Effector memory CD4-positive, alpha-beta T cell (primary cell): ENCODE measurements around the gene LRRC10B.
"Not testable (repeated sequence)": the region's sequence is repeated elsewhere in the genome, so short reads cannot be mapped to it uniquely, and the experiment has no call there.

Experiments used
- DNase-seq, 3 donors: peaks; one replicate each; pipeline ENCODE4 v3.0.0-alpha.2; 2020
- H3K27ac ChIP-seq: 2 replicates; pipeline ENCODE4 v1.7.0; 2013; ENCODE audit warnings: mild to moderate bottlenecking, low read length, moderate library complexity; ENCODE audit not compliant: insufficient read depth, poor library complexity, severe bottlenecking
- H3K27me3 ChIP-seq: replicated peaks from 2 replicates; pipeline ENCODE4 v1.7.0; 2013; ENCODE audit warnings: mild to moderate bottlenecking, low read length; ENCODE audit not compliant: insufficient read depth, control insufficient read depth, poor library complexity, severe bottlenecking
- H3K36me3 ChIP-seq: 2 replicates; pipeline ENCODE4 v1.7.0; 2013; ENCODE audit warnings: mild to moderate bottlenecking, low read length, moderate library complexity; ENCODE audit not compliant: control insufficient read depth, insufficient read depth
- H3K4me1 ChIP-seq: 2 replicates; pipeline ENCODE4 v1.7.0; 2013; ENCODE audit warnings: low read length, mild to moderate bottlenecking; ENCODE audit not compliant: control insufficient read depth, insufficient read depth, poor library complexity, severe bottlenecking
- H3K4me3 ChIP-seq: 2 replicates; pipeline ENCODE4 v1.7.0; 2013; ENCODE audit warnings: low read length, low read depth, mild to moderate bottlenecking; ENCODE audit not compliant: insufficient read depth, poor library complexity, severe bottlenecking
- H3K9me3 ChIP-seq: 2 replicates; pipeline ENCODE4 v1.7.0; 2013; ENCODE audit warnings: mild to moderate bottlenecking, low read length, moderate library complexity; ENCODE audit not compliant: control insufficient read depth
- total RNA-seq, 3 donors: gene quantifications; one replicate each; lab custom pipeline; 2026; lab: John Stamatoyannopoulos, UW

The LRRC10B gene
- total RNA-seq, result 0.09 to 0.19 (median 0.17) reads per million in 3 donors

DNA sequence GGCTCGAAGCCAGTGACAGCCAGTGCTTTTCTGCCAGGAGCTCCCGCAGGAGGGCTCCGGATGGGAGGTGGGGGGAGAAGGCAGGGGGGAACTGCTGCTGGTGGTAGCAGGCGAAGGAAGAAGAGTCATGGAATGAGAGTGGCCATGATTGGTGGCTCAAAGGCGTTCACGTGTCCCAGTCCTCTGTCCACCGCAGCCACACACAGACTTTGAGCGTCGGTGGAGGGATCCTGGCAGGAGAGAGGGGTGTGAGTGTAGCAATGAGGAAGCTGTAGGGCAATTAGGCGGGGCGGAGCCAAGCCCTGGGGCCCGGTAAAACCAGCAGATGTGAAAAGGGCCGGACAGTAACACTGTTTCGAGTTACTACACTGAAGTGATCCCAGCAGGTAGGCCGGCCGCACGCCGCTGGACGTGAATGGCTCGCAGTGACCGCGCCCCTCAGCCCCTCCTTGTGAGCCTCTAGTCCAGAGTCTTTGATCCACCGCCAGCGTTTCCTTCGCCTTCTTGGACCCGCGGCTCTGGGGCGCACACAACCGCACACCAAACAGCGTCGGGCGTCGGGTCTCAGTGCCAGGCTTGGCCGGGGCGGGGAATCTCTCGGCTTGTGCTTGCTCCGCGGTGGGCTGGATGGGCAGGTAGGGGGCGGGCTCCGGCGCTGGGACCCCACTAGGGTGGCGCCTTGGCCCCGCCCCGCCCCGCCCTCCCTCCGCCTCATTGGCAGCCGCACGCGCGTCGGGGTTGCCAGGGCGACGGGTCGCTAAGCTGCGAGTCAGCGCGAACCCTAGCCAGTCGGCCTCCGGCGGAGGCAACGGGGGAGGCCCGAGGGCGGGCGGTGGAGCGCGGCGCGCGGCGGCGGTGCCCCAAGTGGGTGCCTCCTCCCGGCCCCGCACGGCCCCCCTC lies at the start of gene LRRC10B:
Gene LRRC10B (plus strand): TSS at position 788 of the 900 bp plus-strand sequence. CDS start 250 bp downstream, outside the sequence.
- H3K4me1 ChIP-seq, result peaks cover 14% of the 10 kb centered on the region
- peaks cover 29% of the 10 kb centered on the region for H3K27me3 ChIP-seq
- H3K9me3 ChIP-seq, result no peaks in the 10 kb centered on the region
- H3K36me3 ChIP-seq, result no peaks in the 10 kb centered on the region
- peak within 1 kb of the TSS; percentile 42 for H3K4me3 ChIP-seq
- no peak within 1 kb of the TSS for H3K27ac ChIP-seq
- DNase-seq, result no peak

DNA sequence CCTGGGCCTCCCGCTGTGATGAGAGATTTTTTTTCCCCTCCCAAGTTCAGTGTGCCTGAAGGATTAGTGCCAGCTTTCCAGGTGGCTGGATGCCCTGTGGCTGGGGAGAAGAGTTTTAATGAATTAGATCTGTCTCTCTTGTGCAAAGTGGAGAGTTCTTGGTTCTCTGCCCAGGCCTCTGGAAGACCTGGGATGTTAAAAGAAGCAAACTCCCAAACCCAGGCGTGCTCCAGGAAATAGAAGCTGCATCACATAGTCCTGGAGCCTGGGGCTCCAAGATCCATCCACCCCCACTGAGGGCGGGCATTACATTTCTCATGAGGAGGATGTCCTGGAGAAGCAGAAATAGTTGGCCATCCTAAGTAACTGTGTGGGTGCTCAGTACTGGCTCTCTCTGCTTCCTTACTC lies 48.1 kb upstream of the LRRC10B start:
- no peaks in the 10 kb centered on the region for H3K4me1 ChIP-seq
- H3K9me3 ChIP-seq, result no peaks in the 10 kb centered on the region
- no peak for DNase-seq
- no peak overlapping the region for H3K27ac ChIP-seq
- H3K27me3 ChIP-seq, result no peaks in the 10 kb centered on the region
- H3K36me3 ChIP-seq, result no peaks in the 10 kb centered on the region
- no peak overlapping the region for H3K4me3 ChIP-seq

DNA sequence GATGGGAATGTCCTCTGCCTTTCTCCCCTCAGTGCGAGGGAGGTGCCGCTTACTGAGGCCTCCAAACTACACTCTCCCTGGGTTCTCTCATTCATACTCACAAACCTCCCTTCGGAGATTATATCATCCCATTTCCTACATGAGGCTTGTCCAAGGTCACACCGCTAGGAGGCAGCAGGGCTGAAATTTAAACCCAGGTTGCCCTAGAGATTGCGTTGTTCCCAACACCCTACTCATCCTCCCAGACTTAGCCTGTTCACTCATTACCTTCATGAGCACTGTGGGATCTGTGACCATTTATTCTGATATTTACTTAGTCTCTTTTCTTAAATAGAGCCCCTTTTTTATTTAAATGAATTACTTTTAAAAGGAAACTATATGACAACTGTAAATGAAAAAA lies 47.6 kb upstream of the LRRC10B start:
- no peaks in the 10 kb centered on the region for H3K27me3 ChIP-seq
- H3K36me3 ChIP-seq, result no peaks in the 10 kb centered on the region
- no peak for DNase-seq
- H3K9me3 ChIP-seq, result no peaks in the 10 kb centered on the region
- H3K27ac ChIP-seq, result no peak overlapping the region
- no peak overlapping the region for H3K4me3 ChIP-seq
- no peaks in the 10 kb centered on the region for H3K4me1 ChIP-seq

DNA sequence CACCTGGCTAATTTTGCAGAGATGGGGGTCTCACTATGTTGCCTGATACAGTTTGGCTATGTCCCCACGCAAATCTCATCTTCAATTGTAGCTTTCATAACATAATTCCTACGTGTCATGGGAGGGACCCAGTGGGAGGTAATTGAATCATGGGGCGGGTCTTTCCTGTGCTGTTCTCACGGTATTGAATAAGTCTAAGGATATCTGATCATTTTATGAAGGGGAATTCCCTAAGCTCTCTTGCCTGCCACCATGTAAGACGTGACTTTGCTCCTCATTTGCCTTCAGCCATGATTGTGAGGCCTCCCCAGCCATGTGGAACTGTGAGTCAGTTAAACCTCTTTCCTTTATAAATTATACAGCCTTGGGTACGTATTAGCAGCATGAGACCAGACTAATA lies 40.9 kb upstream of the LRRC10B start:
- not testable (repeated sequence) for H3K4me3 ChIP-seq, H3K27ac ChIP-seq, H3K9me3 ChIP-seq, DNase-seq, H3K27me3 ChIP-seq, H3K36me3 ChIP-seq, H3K4me1 ChIP-seq

DNA sequence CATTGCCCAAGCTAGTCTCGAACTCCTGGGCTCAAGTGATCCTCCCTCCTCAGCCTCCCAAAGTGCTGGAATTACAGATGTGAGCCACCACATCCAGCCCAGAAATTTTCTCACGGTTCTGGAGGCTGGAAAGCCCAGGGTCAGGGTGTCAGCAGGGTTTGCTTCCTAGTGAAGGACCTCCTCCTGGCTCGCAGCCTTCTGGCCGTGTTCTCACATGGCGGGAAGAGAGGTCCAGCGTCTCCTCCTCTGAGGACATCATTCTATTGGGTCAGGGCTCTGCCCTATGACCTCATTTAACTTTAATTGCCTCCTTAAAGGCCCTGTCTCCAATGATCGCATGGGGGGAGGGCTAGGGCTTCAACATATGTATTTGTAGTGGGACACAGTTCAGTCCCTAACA lies 40.5 kb upstream of the LRRC10B start:
- DNase-seq, result no peak
- no peaks in the 10 kb centered on the region for H3K27me3 ChIP-seq
- no peaks in the 10 kb centered on the region for H3K4me1 ChIP-seq
- H3K27ac ChIP-seq, result no peak overlapping the region
- no peak overlapping the region for H3K4me3 ChIP-seq
- peaks cover 8% of the 10 kb centered on the region for H3K36me3 ChIP-seq
- no peaks in the 10 kb centered on the region for H3K9me3 ChIP-seq

DNA sequence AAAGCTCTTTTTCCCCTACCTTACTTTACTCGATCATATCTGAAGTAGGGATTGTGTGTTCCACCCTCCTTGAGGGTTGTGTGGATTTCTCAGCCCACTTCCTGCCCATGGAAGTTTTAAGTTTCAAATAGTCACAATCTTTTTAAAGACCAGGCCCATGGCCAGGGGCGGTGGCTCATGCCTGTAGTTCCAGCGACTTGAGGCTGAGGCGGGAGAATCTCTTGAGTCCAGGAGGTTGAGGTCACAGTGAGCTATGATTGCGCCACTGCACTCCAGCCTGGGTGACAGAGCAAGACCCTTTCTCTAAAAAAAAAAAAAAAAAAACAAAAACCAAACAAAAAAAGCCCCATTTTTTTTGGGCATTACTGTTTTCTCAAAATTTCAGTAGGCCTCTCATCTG lies 36.3 kb upstream of the LRRC10B start:
- H3K9me3 ChIP-seq, result no peaks in the 10 kb centered on the region
- no peaks in the 10 kb centered on the region for H3K27me3 ChIP-seq
- H3K36me3 ChIP-seq, result peaks cover 8% of the 10 kb centered on the region
- H3K4me1 ChIP-seq, result no peaks in the 10 kb centered on the region
- no peak overlapping the region for H3K27ac ChIP-seq
- no peak for DNase-seq
- H3K4me3 ChIP-seq, result no peak overlapping the region

DNA sequence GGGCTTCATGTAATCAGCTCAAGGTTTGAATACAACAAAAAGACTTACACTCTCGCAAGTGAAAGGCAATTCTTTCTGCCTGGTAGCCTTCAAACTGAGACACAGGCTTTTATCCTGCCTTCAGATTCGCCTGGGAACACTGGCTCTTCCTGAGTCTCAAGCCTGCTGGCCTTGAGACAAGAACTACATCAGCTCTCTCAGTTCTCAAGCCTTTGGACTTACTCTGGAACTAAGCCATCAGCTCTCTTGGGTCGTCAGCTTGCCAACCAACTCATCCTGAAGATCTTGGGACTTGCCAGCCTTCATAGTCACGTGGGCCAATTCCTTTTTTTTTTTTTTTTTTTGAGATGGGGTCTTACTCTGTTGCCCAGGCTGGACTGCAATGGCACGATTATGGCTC lies 35.7 kb upstream of the LRRC10B start:
- H3K4me1 ChIP-seq, result peaks cover 4% of the 10 kb centered on the region
- H3K27me3 ChIP-seq, result no peaks in the 10 kb centered on the region
- H3K36me3 ChIP-seq, result peaks cover 8% of the 10 kb centered on the region
- no peak for DNase-seq
- H3K9me3 ChIP-seq, result no peaks in the 10 kb centered on the region
- H3K4me3 ChIP-seq, result no peak overlapping the region
- no peak overlapping the region for H3K27ac ChIP-seq

DNA sequence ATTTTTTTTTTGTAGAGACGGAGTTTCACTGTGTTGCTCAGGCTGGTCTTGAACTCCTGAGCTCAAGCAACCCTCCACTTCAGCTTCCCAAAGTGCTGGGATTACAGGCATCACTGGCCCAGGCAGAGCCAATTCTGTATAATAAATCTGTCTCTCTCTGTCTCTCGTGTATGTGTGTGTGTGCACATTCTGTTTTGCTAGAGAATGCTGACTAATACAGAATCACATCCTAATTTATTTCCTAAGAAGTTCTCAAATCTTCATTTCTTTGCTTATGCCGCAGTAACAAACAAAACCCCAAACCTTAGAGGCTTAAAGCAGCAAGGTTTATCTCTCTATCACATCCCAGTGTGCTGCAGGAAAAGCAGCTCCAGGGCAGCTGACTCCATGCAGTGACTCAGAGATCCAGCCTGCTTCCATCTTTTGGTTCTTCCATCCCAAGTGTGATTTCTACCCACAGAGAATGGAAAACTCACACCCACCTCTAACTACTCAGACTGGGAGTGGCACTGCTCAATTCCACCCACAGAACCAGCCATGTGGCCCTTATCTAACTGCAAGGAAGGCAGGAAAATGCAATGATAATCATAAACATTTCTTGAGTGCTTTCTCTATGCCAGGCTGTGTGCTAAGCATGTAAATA lies 35.1 kb upstream of the LRRC10B start:
- peaks cover 6% of the 10 kb centered on the region for H3K4me1 ChIP-seq
- H3K27me3 ChIP-seq, result no peaks in the 10 kb centered on the region
- H3K36me3 ChIP-seq, result peaks cover 2% of the 10 kb centered on the region
- no peak overlapping the region for H3K27ac ChIP-seq
- H3K4me3 ChIP-seq, result no peak overlapping the region
- no peak for DNase-seq
- H3K9me3 ChIP-seq, result no peaks in the 10 kb centered on the region

DNA sequence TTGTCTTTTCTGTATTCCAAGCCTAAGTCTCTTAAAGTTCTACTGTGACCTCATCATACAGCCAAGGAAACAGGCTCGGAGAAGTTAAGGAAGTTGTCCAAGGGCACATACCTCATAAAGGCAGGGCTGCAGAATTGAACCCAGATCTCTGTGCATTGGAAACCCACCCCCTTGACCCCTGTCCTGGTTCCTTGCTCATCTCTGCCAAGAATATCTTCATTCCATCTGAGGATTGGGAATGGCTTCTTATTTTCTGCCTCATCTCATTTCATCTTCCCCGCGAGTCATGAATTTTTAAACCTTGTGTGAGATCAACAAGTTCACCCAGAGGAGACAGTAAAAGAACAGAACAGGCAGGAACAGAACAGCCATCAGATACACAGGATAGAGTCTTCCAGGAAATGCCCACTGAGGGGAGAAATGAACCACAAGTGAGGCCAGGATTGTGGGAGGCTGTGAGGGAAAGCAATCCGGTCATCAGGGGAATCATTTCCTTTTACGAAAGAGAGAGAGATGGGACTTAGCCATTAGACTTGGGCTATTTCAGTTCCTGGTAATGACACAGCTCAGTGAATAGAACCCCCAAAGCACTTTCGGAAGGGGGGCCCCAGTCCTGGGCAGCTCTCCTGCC lies 34.4 kb upstream of the LRRC10B start:
- Histone ChIP-seq H3K27me3 (no peaks in the 10 kb centered on the region), H3K27ac (no peak overlapping the region), H3K4me1 (peaks cover 6% of the 10 kb centered on the region), H3K4me3 (no peak overlapping the region), H3K9me3 (no peaks in the 10 kb centered on the region), H3K36me3 (no peaks in the 10 kb centered on the region)
- no peak for DNase-seq

DNA sequence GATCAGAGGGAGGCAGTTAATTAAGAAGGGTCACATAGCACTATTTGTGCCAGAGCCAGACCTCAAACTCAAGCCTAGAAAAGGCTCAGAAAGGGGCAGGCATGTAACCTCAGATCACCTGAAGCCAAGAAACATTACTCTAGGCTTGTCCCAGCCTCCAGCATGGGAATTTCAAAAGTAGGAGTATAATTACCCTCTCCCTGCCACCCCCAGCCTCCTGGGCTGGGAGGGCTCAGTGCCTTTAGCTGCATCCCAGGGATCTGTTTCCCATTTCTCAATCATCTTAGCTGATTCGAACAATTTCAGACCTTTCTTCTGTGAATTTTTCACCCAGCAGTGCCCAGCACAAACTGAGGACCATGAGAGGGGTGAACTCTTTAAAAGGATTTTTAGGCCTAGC lies 33.1 kb upstream of the LRRC10B start:
- Histone ChIP-seq H3K4me1 (peaks cover 6% of the 10 kb centered on the region), H3K36me3 (no peaks in the 10 kb centered on the region), H3K27me3 (no peaks in the 10 kb centered on the region), H3K4me3 (no peak overlapping the region), H3K9me3 (no peaks in the 10 kb centered on the region), H3K27ac (no peak overlapping the region)
- DNase-seq, result no peak
